ENCODE results near the gene SHANK2. TPM values are rescaled to one million over a fixed set of nuclear protein-coding genes. Genes with fewer than 3 reads are reported as not detected.

SHANK2 gene
- not detected for total RNA-seq

GRCh38 chr11:71252269-71252769, at the start of gene SHANK2:
SHANK2 (minus strand) TSS chr11:71252577; CDS start chr11:71147326, 105,251 bp downstream.
- Mint-ChIP-seq H3K27ac (no peak within 1 kb of the TSS), H3K4me1 (ENCODE audit: low read depth) (no peaks in the 10 kb centered on the region), H3K27me3 (peaks cover 48% of the 10 kb centered on the region), H3K9me3 (peaks cover 2% of the 10 kb centered on the region), H3K4me3 (no peak within 1 kb of the TSS), H3K36me3 (no peaks in the 10 kb centered on the region)
- intact Hi-C loops (cut with micrococcal nuclease) = no loop called here
- ChIA-PET POLR2A (no interaction called here), CTCF (no interaction called here)
- DNase-seq = no peak

GRCh38 chr11:71301858-71302533, 49.6 kb upstream of the SHANK2 start:
- DNase-seq = no peak
- CTCF ChIA-PET = no interaction called here

GRCh38 chr11:71301046-71301857, 48.9 kb upstream of the SHANK2 start:
- no peaks in the 10 kb centered on the region for H3K9me3 Mint-ChIP-seq
- no peak overlapping the region for H3K4me3 Mint-ChIP-seq
- no peak overlapping the region for H3K27ac Mint-ChIP-seq
- peaks cover 12% of the 10 kb centered on the region for H3K27me3 Mint-ChIP-seq
- intact Hi-C loops (cut with micrococcal nuclease) = no loop called here
- ChIA-PET CTCF (no interaction called here), POLR2A (no interaction called here)
- H3K4me1 Mint-ChIP-seq (ENCODE audit: low read depth) = no peaks in the 10 kb centered on the region
- H3K36me3 Mint-ChIP-seq = no peaks in the 10 kb centered on the region
- DNase-seq = no peak

More at GRCh38 chr11:71301858-71302533, 49.6 kb upstream of the SHANK2 start:
- intact Hi-C loops (cut with micrococcal nuclease) = no loop called here
- Mint-ChIP-seq H3K27ac (no peak overlapping the region), H3K36me3 (no peaks in the 10 kb centered on the region), H3K4me3 (no peak overlapping the region), H3K27me3 (peaks cover 8% of the 10 kb centered on the region), H3K4me1 (ENCODE audit: low read depth) (no peaks in the 10 kb centered on the region), H3K9me3 (no peaks in the 10 kb centered on the region)
- POLR2A ChIA-PET = no interaction called here

GRCh38 chr11:71300187-71300586, 47.8 kb upstream of the SHANK2 start:
- POLR2A ChIA-PET = no interaction called here
- Mint-ChIP-seq H3K36me3 (no peaks in the 10 kb centered on the region), H3K27ac (no peak overlapping the region), H3K27me3 (peaks cover 17% of the 10 kb centered on the region), H3K9me3 (no peaks in the 10 kb centered on the region), H3K4me1 (ENCODE audit: low read depth) (no peaks in the 10 kb centered on the region), H3K4me3 (no peak overlapping the region)
- CTCF ChIA-PET = no interaction called here
- intact Hi-C loops (cut with micrococcal nuclease) = no loop called here
- no peak for DNase-seq

- no peaks in the 10 kb centered on the region for H3K36me3 Mint-ChIP-seq
- H3K4me3 Mint-ChIP-seq = no peak overlapping the region
- peaks cover 24% of the 10 kb centered on the region for H3K27me3 Mint-ChIP-seq
- H3K27ac Mint-ChIP-seq = no peak overlapping the region
- intact Hi-C loops (cut with micrococcal nuclease) = no loop called here
- ChIA-PET CTCF (no interaction called here), POLR2A (no interaction called here)
- no peaks in the 10 kb centered on the region for H3K4me1 Mint-ChIP-seq (ENCODE audit: low read depth)
- no peak for DNase-seq
- no peaks in the 10 kb centered on the region for H3K9me3 Mint-ChIP-seq
Observed at GRCh38 chr11:71298761-71299181, 46.4 kb upstream of the SHANK2 start.

GRCh38 chr11:71298016-71298550, 45.7 kb upstream of the SHANK2 start:
- Mint-ChIP-seq H3K9me3 (no peaks in the 10 kb centered on the region), H3K27me3 (peaks cover 24% of the 10 kb centered on the region), H3K27ac (no peak overlapping the region), H3K36me3 (no peaks in the 10 kb centered on the region), H3K4me1 (ENCODE audit: low read depth) (no peaks in the 10 kb centered on the region), H3K4me3 (no peak overlapping the region)
- no peak for DNase-seq
- ChIA-PET POLR2A (no interaction called here), CTCF (no interaction called here)
- intact Hi-C loops (cut with micrococcal nuclease) = no loop called here

GRCh38 chr11:71294846-71295600, 42.6 kb upstream of the SHANK2 start:
- no peak overlapping the region for H3K4me3 Mint-ChIP-seq
- no peaks in the 10 kb centered on the region for H3K4me1 Mint-ChIP-seq (ENCODE audit: low read depth)
- intact Hi-C loops (cut with micrococcal nuclease) = no loop called here
- ChIA-PET CTCF (no interaction called here), POLR2A (no interaction called here)
- no peaks in the 10 kb centered on the region for H3K36me3 Mint-ChIP-seq
- H3K27ac Mint-ChIP-seq = no peak overlapping the region
- peaks cover 18% of the 10 kb centered on the region for H3K27me3 Mint-ChIP-seq
- peaks cover 16% of the 10 kb centered on the region for H3K9me3 Mint-ChIP-seq
- DNase-seq = no peak

- ChIA-PET POLR2A (no interaction called here), CTCF (no interaction called here)
- Mint-ChIP-seq H3K9me3 (peaks cover 24% of the 10 kb centered on the region), H3K27me3 (peaks cover 20% of the 10 kb centered on the region), H3K36me3 (peaks cover 3% of the 10 kb centered on the region), H3K4me3 (no peak overlapping the region), H3K4me1 (ENCODE audit: low read depth) (no peaks in the 10 kb centered on the region), H3K27ac (no peak overlapping the region)
- no peak for DNase-seq
- intact Hi-C loops (cut with micrococcal nuclease) = no loop called here
Observed at GRCh38 chr11:71293961-71294782, 41.8 kb upstream of the SHANK2 start.

GRCh38 chr11:71286701-71287643, 34.6 kb upstream of the SHANK2 start:
- Mint-ChIP-seq H3K36me3 (peaks cover 3% of the 10 kb centered on the region), H3K27ac (no peak overlapping the region), H3K27me3 (peaks cover 4% of the 10 kb centered on the region), H3K9me3 (peaks cover 29% of the 10 kb centered on the region), H3K4me3 (no peak overlapping the region), H3K4me1 (ENCODE audit: low read depth) (no peaks in the 10 kb centered on the region)
- POLR2A ChIA-PET = no interaction called here
- CTCF ChIA-PET = no interaction called here
- no peak for DNase-seq
- intact Hi-C loops (cut with micrococcal nuclease) = no loop called here

GRCh38 chr11:71285111-71285510, 32.7 kb upstream of the SHANK2 start:
- intact Hi-C loops (cut with micrococcal nuclease) = no loop called here
- Mint-ChIP-seq H3K4me1 (ENCODE audit: low read depth) (no peaks in the 10 kb centered on the region), H3K36me3 (peaks cover 3% of the 10 kb centered on the region), H3K4me3 (no peak overlapping the region), H3K9me3 (peaks cover 15% of the 10 kb centered on the region), H3K27me3 (peaks cover 4% of the 10 kb centered on the region), H3K27ac (no peak overlapping the region)
- ChIA-PET POLR2A (no interaction called here), CTCF (no interaction called here)
- DNase-seq = no peak

GRCh38 chr11:71284525-71285092, 32.2 kb upstream of the SHANK2 start:
- ChIA-PET CTCF (no interaction called here), POLR2A (no interaction called here)
- no peaks in the 10 kb centered on the region for H3K4me1 Mint-ChIP-seq (ENCODE audit: low read depth)
- no peak overlapping the region for H3K4me3 Mint-ChIP-seq
- intact Hi-C loops (cut with micrococcal nuclease) = no loop called here
- peaks cover 10% of the 10 kb centered on the region for H3K9me3 Mint-ChIP-seq
- no peak overlapping the region for H3K27ac Mint-ChIP-seq
- DNase-seq = no peak
- peaks cover 3% of the 10 kb centered on the region for H3K27me3 Mint-ChIP-seq
- H3K36me3 Mint-ChIP-seq = peaks cover under 1% of the 10 kb centered on the region
